ENCODE measurements around the gene MAN2A1.
"Not testable (repeated sequence)": the region's sequence is repeated elsewhere in the genome, so short reads cannot be mapped to it uniquely, and the experiment has no call there.

Gene MAN2A1

GRCh38 chr5:109823597-109823996 is 133.9 kb downstream of the MAN2A1 start:
- no peak overlapping the region for H3K4me3 ChIP-seq (ENCODE audit: low read depth, low read length)
- H3K27me3 ChIP-seq (ENCODE audit: control insufficient read depth, insufficient read depth, low read length) = no peaks in the 10 kb centered on the region
- no peaks in the 10 kb centered on the region for H3K4me1 ChIP-seq (ENCODE audit: control insufficient read depth, insufficient read depth, low read length)
- H3K36me3 ChIP-seq (ENCODE audit: control insufficient read depth, insufficient read depth, low read length) = peaks cover 68% of the 10 kb centered on the region
- no peak overlapping the region for H3K27ac ChIP-seq (ENCODE audit: low read depth, low read length)
- H3K9ac ChIP-seq (ENCODE audit: low read length) = no peak overlapping the region
- no peaks in the 10 kb centered on the region for H3K9me3 ChIP-seq (ENCODE audit: control insufficient read depth, insufficient read depth, low read depth, low read length)

- Histone ChIP-seq H3K27ac (ENCODE audit: low read depth, low read length) (no peak overlapping the region), H3K36me3 (ENCODE audit: control insufficient read depth, insufficient read depth, low read length) (peaks cover 69% of the 10 kb centered on the region), H3K9ac (ENCODE audit: low read length) (no peak overlapping the region), H3K9me3 (ENCODE audit: control insufficient read depth, insufficient read depth, low read depth, low read length) (no peaks in the 10 kb centered on the region), H3K4me1 (ENCODE audit: control insufficient read depth, insufficient read depth, low read length) (no peaks in the 10 kb centered on the region), H3K27me3 (ENCODE audit: control insufficient read depth, insufficient read depth, low read length) (no peaks in the 10 kb centered on the region), H3K4me3 (ENCODE audit: low read depth, low read length) (no peak overlapping the region)
These were observed 135.7 kb downstream of the MAN2A1 start for GRCh38 chr5:109825450-109825849.

- Histone ChIP-seq H3K36me3 (ENCODE audit: control insufficient read depth, insufficient read depth, low read length) (peaks cover 70% of the 10 kb centered on the region), H3K4me3 (ENCODE audit: low read depth, low read length) (no peak overlapping the region), H3K9ac (ENCODE audit: low read length) (no peak overlapping the region), H3K4me1 (ENCODE audit: control insufficient read depth, insufficient read depth, low read length) (no peaks in the 10 kb centered on the region), H3K27ac (ENCODE audit: low read depth, low read length) (no peak overlapping the region), H3K9me3 (ENCODE audit: control insufficient read depth, insufficient read depth, low read depth, low read length) (peaks cover 2% of the 10 kb centered on the region; the same call in 1 of the 2 replicates), H3K27me3 (ENCODE audit: control insufficient read depth, insufficient read depth, low read length) (no peaks in the 10 kb centered on the region)
These were observed 136.7 kb downstream of the MAN2A1 start for GRCh38 chr5:109826426-109826825.

- no peak overlapping the region for H3K4me3 ChIP-seq (ENCODE audit: low read depth, low read length)
- no peaks in the 10 kb centered on the region for H3K4me1 ChIP-seq (ENCODE audit: control insufficient read depth, insufficient read depth, low read length)
These were observed 139.6 kb downstream of the MAN2A1 start for GRCh38 chr5:109829331-109829730.

GRCh38 chr5:109830955-109831502 is 141.3 kb downstream of the MAN2A1 start:
- no peak overlapping the region for H3K4me3 ChIP-seq (ENCODE audit: low read depth, low read length)
- peaks cover 65% of the 10 kb centered on the region for H3K36me3 ChIP-seq (ENCODE audit: control insufficient read depth, insufficient read depth, low read length)
- H3K9ac ChIP-seq (ENCODE audit: low read length) = no peak overlapping the region
- H3K27ac ChIP-seq (ENCODE audit: low read depth, low read length) = no peak overlapping the region
- no peaks in the 10 kb centered on the region for H3K4me1 ChIP-seq (ENCODE audit: control insufficient read depth, insufficient read depth, low read length)
- H3K9me3 ChIP-seq (ENCODE audit: control insufficient read depth, insufficient read depth, low read depth, low read length) = peaks cover 4% of the 10 kb centered on the region; the same call in 1 of the 2 replicates
- H3K27me3 ChIP-seq (ENCODE audit: control insufficient read depth, insufficient read depth, low read length) = no peaks in the 10 kb centered on the region

More at GRCh38 chr5:109829331-109829730, 139.6 kb downstream of the MAN2A1 start:
- peaks cover 71% of the 10 kb centered on the region for H3K36me3 ChIP-seq (ENCODE audit: control insufficient read depth, insufficient read depth, low read length)
- H3K9ac ChIP-seq (ENCODE audit: low read length) = no peak overlapping the region
- peaks cover 4% of the 10 kb centered on the region; the same call in 1 of the 2 replicates for H3K9me3 ChIP-seq (ENCODE audit: control insufficient read depth, insufficient read depth, low read depth, low read length)
- H3K27ac ChIP-seq (ENCODE audit: low read depth, low read length) = no peak overlapping the region
- H3K27me3 ChIP-seq (ENCODE audit: control insufficient read depth, insufficient read depth, low read length) = no peaks in the 10 kb centered on the region

GRCh38 chr5:109832207-109833188 is 142.8 kb downstream of the MAN2A1 start:
- not testable (repeated sequence) for H3K4me3 ChIP-seq (ENCODE audit: low read depth, low read length); H3K27ac ChIP-seq (ENCODE audit: low read depth, low read length); H3K27me3 ChIP-seq (ENCODE audit: control insufficient read depth, insufficient read depth, low read length); H3K9me3 ChIP-seq (ENCODE audit: control insufficient read depth, insufficient read depth, low read depth, low read length); H3K4me1 ChIP-seq (ENCODE audit: control insufficient read depth, insufficient read depth, low read length); H3K9ac ChIP-seq (ENCODE audit: low read length)
- H3K36me3 ChIP-seq (ENCODE audit: control insufficient read depth, insufficient read depth, low read length) = peaks cover 55% of the 10 kb centered on the region

GRCh38 chr5:109833946-109834345 is 144.2 kb downstream of the MAN2A1 start:
- Histone ChIP-seq H3K36me3 (ENCODE audit: control insufficient read depth, insufficient read depth, low read length) (peaks cover 45% of the 10 kb centered on the region), H3K9ac (ENCODE audit: low read length) (no peak overlapping the region), H3K4me1 (ENCODE audit: control insufficient read depth, insufficient read depth, low read length) (peaks cover 22% of the 10 kb centered on the region), H3K27ac (ENCODE audit: low read depth, low read length) (no peak overlapping the region), H3K9me3 (ENCODE audit: control insufficient read depth, insufficient read depth, low read depth, low read length) (peaks cover 4% of the 10 kb centered on the region; the same call in 1 of the 2 replicates), H3K27me3 (ENCODE audit: control insufficient read depth, insufficient read depth, low read length) (no peaks in the 10 kb centered on the region), H3K4me3 (ENCODE audit: low read depth, low read length) (no peak overlapping the region)

- H3K9ac ChIP-seq (ENCODE audit: low read length) = no peak overlapping the region
- H3K4me3 ChIP-seq (ENCODE audit: low read depth, low read length) = no peak overlapping the region
- no peaks in the 10 kb centered on the region for H3K27me3 ChIP-seq (ENCODE audit: control insufficient read depth, insufficient read depth, low read length)
- H3K4me1 ChIP-seq (ENCODE audit: control insufficient read depth, insufficient read depth, low read length) = peaks cover 28% of the 10 kb centered on the region
- no peak overlapping the region for H3K27ac ChIP-seq (ENCODE audit: low read depth, low read length)
- 0 out of 2 replicates have a peak, but pooled peaks cover 2% of the 10 kb centered on the region for H3K9me3 ChIP-seq (ENCODE audit: control insufficient read depth, insufficient read depth, low read depth, low read length)
- H3K36me3 ChIP-seq (ENCODE audit: control insufficient read depth, insufficient read depth, low read length) = peaks cover 35% of the 10 kb centered on the region
These were observed 146.6 kb downstream of the MAN2A1 start for GRCh38 chr5:109836280-109836679.

- Histone ChIP-seq H3K36me3 (ENCODE audit: control insufficient read depth, insufficient read depth, low read length) (peaks cover 36% of the 10 kb centered on the region), H3K4me1 (ENCODE audit: control insufficient read depth, insufficient read depth, low read length) (peaks cover 28% of the 10 kb centered on the region), H3K9ac (ENCODE audit: low read length) (no peak overlapping the region), H3K4me3 (ENCODE audit: low read depth, low read length) (no peak overlapping the region), H3K27ac (ENCODE audit: low read depth, low read length) (no peak overlapping the region), H3K9me3 (ENCODE audit: control insufficient read depth, insufficient read depth, low read depth, low read length) (0 out of 2 replicates have a peak, but pooled peaks cover 2% of the 10 kb centered on the region), H3K27me3 (ENCODE audit: control insufficient read depth, insufficient read depth, low read length) (no peaks in the 10 kb centered on the region)
These were observed 147.6 kb downstream of the MAN2A1 start for GRCh38 chr5:109837231-109837861.

- peaks cover 41% of the 10 kb centered on the region for H3K36me3 ChIP-seq (ENCODE audit: control insufficient read depth, insufficient read depth, low read length)
- no peaks in the 10 kb centered on the region for H3K27me3 ChIP-seq (ENCODE audit: control insufficient read depth, insufficient read depth, low read length)
- 0 out of 2 replicates have a peak overlapping the region, but pooled peaks have one; percentile 23 for H3K27ac ChIP-seq (ENCODE audit: low read depth, low read length)
- no peak overlapping the region for H3K9ac ChIP-seq (ENCODE audit: low read length)
- H3K4me1 ChIP-seq (ENCODE audit: control insufficient read depth, insufficient read depth, low read length) = peaks cover 28% of the 10 kb centered on the region
- H3K4me3 ChIP-seq (ENCODE audit: low read depth, low read length) = no peak overlapping the region
- 0 out of 2 replicates have a peak, but pooled peaks cover 2% of the 10 kb centered on the region for H3K9me3 ChIP-seq (ENCODE audit: control insufficient read depth, insufficient read depth, low read depth, low read length)
These were observed 148.4 kb downstream of the MAN2A1 start for GRCh38 chr5:109838157-109838556.
